Activated CD4-positive, alpha-beta T cell treated with anti-CD3 and anti-CD28 coated beads for 24 hours (primary cell): ENCODE data around the gene MAGEA12.
"Not testable (repeated sequence)": the region's sequence is repeated elsewhere in the genome, so short reads cannot be mapped to it uniquely, and the experiment has no call there.

Experiments used
- DNase-seq, 2 donors: peaks; one replicate each; pipeline ENCODE4 v3.0.0-alpha.2; 2020; ENCODE audit warnings: low read depth in 2 of 2

The MAGEA12 gene, protein sequence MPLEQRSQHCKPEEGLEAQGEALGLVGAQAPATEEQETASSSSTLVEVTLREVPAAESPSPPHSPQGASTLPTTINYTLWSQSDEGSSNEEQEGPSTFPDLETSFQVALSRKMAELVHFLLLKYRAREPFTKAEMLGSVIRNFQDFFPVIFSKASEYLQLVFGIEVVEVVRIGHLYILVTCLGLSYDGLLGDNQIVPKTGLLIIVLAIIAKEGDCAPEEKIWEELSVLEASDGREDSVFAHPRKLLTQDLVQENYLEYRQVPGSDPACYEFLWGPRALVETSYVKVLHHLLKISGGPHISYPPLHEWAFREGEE

DNA sequence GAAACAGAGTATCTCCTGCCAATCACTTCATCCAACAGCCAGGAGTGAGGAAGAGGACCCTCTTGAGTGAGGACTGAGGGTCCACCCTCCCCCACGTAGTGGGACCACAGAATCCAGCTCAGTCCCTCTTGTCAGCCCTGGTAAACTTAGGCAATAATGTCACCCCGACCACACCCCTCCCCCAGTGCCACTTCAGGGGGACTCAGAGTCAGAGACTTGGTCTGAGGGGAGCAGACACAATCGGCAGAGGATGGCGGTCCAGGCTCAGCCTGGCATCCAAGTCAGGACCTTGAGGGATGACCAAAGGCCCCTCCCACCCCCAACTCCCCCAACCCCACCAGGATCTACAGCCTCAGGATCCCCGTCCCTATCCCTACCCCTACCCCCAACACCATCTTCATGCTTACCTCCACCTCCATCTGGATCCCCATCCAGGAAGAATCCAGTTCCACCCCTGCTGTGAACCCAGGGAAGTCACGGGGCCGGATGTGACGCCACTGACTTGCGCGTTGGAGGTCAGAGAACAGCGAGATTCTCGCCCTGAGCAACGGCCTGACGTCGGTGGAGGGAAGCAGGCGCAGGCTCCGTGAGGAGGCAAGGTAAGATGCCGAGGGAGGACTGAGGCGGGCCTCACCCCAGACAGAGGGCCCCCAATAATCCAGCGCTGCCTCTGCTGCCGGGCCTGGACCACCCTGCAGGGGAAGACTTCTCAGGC is at the start of gene MAGEA12, which contains the start of gene CSAG1:
TSS of gene MAGEA12 (plus strand) at position 497 of the 715 bp plus-strand sequence. CDS start 2,405 bp downstream, outside the sequence.
TSS of gene CSAG1 (minus strand) at position 461 of the 715 bp plus-strand sequence. CDS start 1,261 bp downstream, outside the sequence.
- no peak for DNase-seq

- not testable (repeated sequence) for DNase-seq
These were observed 35.3 kb upstream of the MAGEA12 start, which contains the start of gene MAGEA3 for GRCh38 chrX:152697952-152698931. MAGEA3 (plus strand) TSS chrX:152698794; CDS start chrX:152700833, 2,039 bp downstream.

- DNase-seq, result not testable (repeated sequence)
These were observed 33.2 kb upstream of the MAGEA12 start for GRCh38 chrX:152700390-152700789.

- DNase-seq, result not testable (repeated sequence)
These were observed 27.1 kb upstream of the MAGEA12 start for GRCh38 chrX:152706500-152706899.

DNA sequence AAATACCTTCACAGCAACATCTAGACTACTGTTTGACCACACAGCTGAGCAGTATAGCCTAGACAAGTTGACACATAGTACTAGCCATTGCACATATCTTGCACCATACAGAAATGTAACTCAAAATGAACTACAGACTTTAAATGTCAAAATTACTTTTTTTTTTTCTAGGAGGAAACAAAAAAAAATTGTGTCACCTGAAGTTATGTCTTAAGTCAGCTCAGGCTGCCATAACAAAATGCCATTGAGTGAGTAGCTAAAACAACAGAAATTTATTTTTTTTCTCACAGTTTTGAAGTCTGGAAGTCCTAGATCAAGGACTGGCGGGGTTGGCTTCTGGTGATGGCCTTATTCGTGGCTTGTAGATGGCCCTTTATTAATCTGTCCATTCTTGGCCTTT is 24.4 kb upstream of the MAGEA12 start, which contains the start of gene CSAG2:
TSS of gene CSAG2 (minus strand) at position 101 of the 400 bp plus-strand sequence. CDS start 161 bp downstream, outside the sequence.
- not testable (repeated sequence) for DNase-seq

- not testable (repeated sequence) for DNase-seq
These were observed 20.4 kb upstream of the MAGEA12 start for GRCh38 chrX:152713195-152713594.

GRCh38 chrX:152713815-152714787 is 19.5 kb upstream of the MAGEA12 start, which contains the start of gene MAGEA2B:
MAGEA2B (plus strand) TSS chrX:152714628; CDS start chrX:152717107, 2,479 bp downstream.
- DNase-seq, result not testable (repeated sequence)

DNA sequence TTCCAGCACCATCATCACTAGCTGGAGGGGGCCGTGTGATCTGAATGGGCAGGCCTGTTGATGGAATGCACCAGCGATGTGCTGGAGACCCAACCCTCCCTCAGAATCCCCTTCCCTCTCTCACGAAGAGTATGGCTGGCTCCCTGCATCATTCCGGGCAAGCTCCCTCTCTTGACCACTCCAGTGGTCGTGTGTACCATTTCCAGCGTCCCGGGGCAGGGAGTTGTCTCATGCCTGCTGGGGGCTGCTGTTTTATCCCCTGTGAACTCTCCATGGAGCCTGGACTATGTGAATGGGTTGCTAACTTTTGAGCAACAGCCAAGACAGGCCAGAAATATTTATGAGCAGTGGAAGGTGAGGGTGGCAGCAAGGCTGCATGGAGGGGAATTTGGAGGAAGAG is 8.1 kb upstream of the MAGEA12 start:
- no peak for DNase-seq

DNA sequence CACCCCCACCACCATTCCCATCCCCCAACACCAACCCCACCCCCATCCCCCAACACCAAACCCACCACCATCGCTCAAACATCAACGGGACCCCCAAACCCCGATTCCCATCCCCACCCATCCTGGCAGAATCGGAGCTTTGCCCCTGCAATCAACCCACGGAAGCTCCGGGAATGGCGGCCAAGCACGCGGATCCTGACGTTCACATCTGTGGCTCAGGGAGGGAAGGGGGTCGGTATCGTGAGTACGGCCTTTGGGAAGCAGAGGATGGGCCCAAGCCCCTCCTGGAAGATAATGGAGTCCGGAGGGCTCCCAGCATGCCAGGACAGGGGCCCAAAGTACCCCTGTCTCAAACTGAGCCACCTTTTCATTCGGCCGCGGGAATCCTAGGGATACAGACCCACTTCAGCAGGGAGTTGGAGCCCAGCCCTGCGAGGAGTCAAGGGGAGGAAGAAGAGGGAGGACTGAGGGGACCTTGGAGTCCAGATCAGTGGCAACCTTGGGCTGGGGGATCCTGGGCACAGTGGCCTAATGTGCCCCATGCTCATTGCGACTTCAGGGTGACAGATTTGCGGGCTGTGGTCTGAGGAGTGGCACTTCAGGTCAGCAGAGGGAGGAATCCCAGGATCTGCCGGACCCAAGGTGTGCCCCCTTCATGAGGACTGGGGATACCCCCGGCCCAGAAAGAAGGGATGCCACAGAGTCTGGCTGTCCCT is 744 bp downstream of the MAGEA12 start:
- not testable (repeated sequence) for DNase-seq

- DNase-seq, result no peak
These were observed 1.5 kb downstream of the MAGEA12 start for GRCh38 chrX:152735101-152735500.

- DNase-seq, result no peak
These were observed 2.4 kb downstream of the MAGEA12 start for GRCh38 chrX:152735860-152736511.

DNA sequence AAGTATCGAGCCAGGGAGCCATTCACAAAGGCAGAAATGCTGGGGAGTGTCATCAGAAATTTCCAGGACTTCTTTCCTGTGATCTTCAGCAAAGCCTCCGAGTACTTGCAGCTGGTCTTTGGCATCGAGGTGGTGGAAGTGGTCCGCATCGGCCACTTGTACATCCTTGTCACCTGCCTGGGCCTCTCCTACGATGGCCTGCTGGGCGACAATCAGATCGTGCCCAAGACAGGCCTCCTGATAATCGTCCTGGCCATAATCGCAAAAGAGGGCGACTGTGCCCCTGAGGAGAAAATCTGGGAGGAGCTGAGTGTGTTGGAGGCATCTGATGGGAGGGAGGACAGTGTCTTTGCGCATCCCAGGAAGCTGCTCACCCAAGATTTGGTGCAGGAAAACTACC is 3.0 kb downstream of the MAGEA12 start:
- DNase-seq, result not testable (repeated sequence)

DNA sequence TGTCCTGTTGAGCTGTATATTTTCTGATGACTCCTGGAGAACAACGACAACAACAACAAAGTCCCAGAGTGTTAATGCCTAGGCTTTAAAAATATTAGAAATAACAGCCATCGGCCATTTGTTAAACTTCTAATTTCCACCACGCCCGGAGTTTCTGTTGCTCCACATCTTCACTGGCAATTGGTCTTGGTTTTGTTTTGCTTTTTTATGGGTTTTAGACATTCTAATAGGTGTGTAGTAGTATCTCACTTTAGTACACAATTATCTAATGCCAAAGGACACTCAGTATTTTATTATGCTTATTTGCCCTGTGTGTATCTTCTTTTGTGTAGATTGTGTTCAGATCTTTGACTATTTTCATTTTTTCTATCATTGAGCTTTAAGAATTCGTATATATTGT is 5.0 kb downstream of the MAGEA12 start:
- no peak for DNase-seq

GRCh38 chrX:152753686-152754650 is 20.4 kb downstream of the MAGEA12 start, which contains the start of gene MAGEA2:
MAGEA2 (minus strand) TSS chrX:152753842; CDS start chrX:152751363, 2,479 bp downstream.
- DNase-seq, result not testable (repeated sequence)

DNA sequence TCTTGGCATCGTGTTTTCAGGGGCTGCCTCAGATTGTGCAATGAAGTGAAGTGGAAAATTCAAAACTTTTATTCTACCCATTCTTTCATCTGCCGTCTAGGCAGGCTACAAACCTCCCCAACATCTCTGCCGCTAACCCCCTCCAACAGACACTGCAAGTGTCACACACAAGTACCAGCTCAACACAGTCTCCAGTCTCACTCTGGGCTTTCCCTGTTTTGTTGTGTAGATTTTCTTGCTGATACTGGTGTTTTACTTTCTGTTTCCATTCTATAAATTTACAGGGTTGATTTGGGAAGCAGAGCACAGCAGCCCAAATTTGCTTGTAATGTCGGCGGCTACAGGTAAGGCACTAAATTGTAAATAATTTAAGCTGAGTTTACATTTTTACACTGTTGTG is 21.3 kb downstream of the MAGEA12 start:
- not testable (repeated sequence) for DNase-seq

DNA sequence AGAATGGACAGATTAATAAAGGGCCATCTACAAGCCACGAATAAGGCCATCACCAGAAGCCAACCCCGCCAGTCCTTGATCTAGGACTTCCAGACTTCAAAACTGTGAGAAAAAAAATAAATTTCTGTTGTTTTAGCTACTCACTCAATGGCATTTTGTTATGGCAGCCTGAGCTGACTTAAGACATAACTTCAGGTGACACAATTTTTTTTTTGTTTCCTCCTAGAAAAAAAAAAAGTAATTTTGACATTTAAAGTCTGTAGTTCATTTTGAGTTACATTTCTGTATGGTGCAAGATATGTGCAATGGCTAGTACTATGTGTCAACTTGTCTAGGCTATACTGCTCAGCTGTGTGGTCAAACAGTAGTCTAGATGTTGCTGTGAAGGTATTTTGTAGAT is 25.4 kb downstream of the MAGEA12 start, which contains the start of gene CSAG3:
TSS of gene CSAG3 (plus strand) at position 301 of the 400 bp plus-strand sequence.
- DNase-seq, result not testable (repeated sequence)

- not testable (repeated sequence) for DNase-seq
These were observed 26.0 kb downstream of the MAGEA12 start for GRCh38 chrX:152759544-152759943.
